Measurements from ENCODE around the gene BLOC1S4.

The BLOC1S4 gene

DNA sequence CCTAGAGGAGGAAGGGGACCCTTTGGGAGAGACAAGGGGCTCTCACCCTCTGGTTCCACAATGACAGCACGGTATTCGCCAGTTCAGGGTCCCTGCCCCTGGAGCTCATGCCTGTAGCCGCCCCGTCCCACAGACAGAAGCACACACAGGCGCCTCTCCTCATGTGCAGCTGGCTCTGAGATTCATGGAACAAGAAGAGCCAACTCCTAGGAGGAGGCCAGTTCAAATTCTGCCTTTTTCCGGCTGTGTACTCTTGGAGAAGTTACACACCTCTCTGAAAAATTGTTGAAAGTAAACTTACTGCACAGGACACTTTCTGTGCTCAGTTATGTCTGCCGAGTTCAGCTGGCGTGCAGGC is 15.3 kb downstream of the BLOC1S4 start:
- no peaks in the 10 kb centered on the region for H3K9me2 ChIP-seq (replicated peaks; ENCODE audit: low read depth, low read length)
- H3K9me3 ChIP-seq (ENCODE audit: insufficient read depth, low read depth, low read length) = no peaks in the 10 kb centered on the region
- no peak for TF ChIP-seq EZH2phosphoT487 (IDR thresholded peaks at IDR 0.05; ENCODE audit: borderline replicate concordance)
- TF ChIP-seq, protein P1, sequence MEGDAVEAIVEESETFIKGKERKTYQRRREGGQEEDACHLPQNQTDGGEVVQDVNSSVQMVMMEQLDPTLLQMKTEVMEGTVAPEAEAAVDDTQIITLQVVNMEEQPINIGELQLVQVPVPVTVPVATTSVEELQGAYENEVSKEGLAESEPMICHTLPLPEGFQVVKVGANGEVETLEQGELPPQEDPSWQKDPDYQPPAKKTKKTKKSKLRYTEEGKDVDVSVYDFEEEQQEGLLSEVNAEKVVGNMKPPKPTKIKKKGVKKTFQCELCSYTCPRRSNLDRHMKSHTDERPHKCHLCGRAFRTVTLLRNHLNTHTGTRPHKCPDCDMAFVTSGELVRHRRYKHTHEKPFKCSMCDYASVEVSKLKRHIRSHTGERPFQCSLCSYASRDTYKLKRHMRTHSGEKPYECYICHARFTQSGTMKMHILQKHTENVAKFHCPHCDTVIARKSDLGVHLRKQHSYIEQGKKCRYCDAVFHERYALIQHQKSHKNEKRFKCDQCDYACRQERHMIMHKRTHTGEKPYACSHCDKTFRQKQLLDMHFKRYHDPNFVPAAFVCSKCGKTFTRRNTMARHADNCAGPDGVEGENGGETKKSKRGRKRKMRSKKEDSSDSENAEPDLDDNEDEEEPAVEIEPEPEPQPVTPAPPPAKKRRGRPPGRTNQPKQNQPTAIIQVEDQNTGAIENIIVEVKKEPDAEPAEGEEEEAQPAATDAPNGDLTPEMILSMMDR (conservative IDR thresholded peaks at IDR 0.05; ENCODE audit: low read length) = no peak
- H3K79me2 ChIP-seq (ENCODE audit: insufficient read depth, low read length) = no peaks in the 10 kb centered on the region
- H3K4me1 ChIP-seq (ENCODE audit: insufficient read depth, low read length, poor library complexity, severe bottlenecking) = no peaks in the 10 kb centered on the region
- H3F3A ChIP-seq (ENCODE audit: low read depth) = no peaks in the 10 kb centered on the region
- no peaks in the 10 kb centered on the region for H3K36me3 ChIP-seq (ENCODE audit: insufficient read depth, low read length)
- H3K4me3 ChIP-seq (ENCODE audit: low read length, poor library complexity, severe bottlenecking) = no peak overlapping the region
- no peaks in the 10 kb centered on the region for H4K20me1 ChIP-seq (ENCODE audit: insufficient read depth, low read length, poor library complexity, severe bottlenecking)
- H3K9ac ChIP-seq (ENCODE audit: low read depth, low read length, poor library complexity, severe bottlenecking) = no peak overlapping the region
- no peak overlapping the region for H3K4me2 ChIP-seq (ENCODE audit: low read depth, low read length, poor library complexity, severe bottlenecking)
- H3K27me3 ChIP-seq (ENCODE audit: insufficient read depth, low read length, poor library complexity, severe bottlenecking) = no peaks in the 10 kb centered on the region
- H2AFZ ChIP-seq (ENCODE audit: low read length) = no peak overlapping the region

DNA sequence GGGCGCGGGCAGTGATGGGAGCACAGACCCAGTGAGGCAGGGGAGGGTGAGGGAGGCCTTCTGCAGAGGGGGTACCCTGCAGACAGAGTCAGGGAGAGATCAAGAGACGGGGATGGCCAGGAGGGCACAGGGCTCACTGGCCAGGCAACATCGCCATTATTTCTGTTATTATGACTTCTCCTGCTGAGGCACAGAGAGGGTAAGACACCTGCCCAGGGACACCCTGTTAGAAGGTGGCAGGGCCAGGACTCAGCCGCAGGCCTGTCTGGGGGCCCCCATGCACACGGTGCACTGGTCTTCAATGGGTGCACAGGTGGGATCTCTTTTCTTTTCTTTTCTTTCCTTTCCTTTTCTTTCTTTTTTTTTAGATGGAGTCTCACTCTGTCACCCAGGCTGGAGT is 15.8 kb downstream of the BLOC1S4 start:
- no peak overlapping the region for H3K4me2 ChIP-seq (ENCODE audit: low read depth, low read length, poor library complexity, severe bottlenecking)
- no peaks in the 10 kb centered on the region for H4K20me1 ChIP-seq (ENCODE audit: insufficient read depth, low read length, poor library complexity, severe bottlenecking)
- no peaks in the 10 kb centered on the region for H3K27me3 ChIP-seq (ENCODE audit: insufficient read depth, low read length, poor library complexity, severe bottlenecking)
- no peaks in the 10 kb centered on the region for H3F3A ChIP-seq (ENCODE audit: low read depth)
- H3K4me1 ChIP-seq (ENCODE audit: insufficient read depth, low read length, poor library complexity, severe bottlenecking) = no peaks in the 10 kb centered on the region
- no peak for TF ChIP-seq EZH2phosphoT487 (IDR thresholded peaks at IDR 0.05; ENCODE audit: borderline replicate concordance)
- TF ChIP-seq, protein P1 (conservative IDR thresholded peaks at IDR 0.05; ENCODE audit: low read length) = no peak
- H3K36me3 ChIP-seq (ENCODE audit: insufficient read depth, low read length) = no peaks in the 10 kb centered on the region
- H3K79me2 ChIP-seq (ENCODE audit: insufficient read depth, low read length) = no peaks in the 10 kb centered on the region
- H2AFZ ChIP-seq (ENCODE audit: low read length) = no peak overlapping the region
- H3K9me3 ChIP-seq (ENCODE audit: insufficient read depth, low read depth, low read length) = no peaks in the 10 kb centered on the region
- H3K4me3 ChIP-seq (ENCODE audit: low read length, poor library complexity, severe bottlenecking) = no peak overlapping the region
- H3K9ac ChIP-seq (ENCODE audit: low read depth, low read length, poor library complexity, severe bottlenecking) = no peak overlapping the region
- H3K9me2 ChIP-seq (replicated peaks; ENCODE audit: low read depth, low read length) = no peaks in the 10 kb centered on the region

DNA sequence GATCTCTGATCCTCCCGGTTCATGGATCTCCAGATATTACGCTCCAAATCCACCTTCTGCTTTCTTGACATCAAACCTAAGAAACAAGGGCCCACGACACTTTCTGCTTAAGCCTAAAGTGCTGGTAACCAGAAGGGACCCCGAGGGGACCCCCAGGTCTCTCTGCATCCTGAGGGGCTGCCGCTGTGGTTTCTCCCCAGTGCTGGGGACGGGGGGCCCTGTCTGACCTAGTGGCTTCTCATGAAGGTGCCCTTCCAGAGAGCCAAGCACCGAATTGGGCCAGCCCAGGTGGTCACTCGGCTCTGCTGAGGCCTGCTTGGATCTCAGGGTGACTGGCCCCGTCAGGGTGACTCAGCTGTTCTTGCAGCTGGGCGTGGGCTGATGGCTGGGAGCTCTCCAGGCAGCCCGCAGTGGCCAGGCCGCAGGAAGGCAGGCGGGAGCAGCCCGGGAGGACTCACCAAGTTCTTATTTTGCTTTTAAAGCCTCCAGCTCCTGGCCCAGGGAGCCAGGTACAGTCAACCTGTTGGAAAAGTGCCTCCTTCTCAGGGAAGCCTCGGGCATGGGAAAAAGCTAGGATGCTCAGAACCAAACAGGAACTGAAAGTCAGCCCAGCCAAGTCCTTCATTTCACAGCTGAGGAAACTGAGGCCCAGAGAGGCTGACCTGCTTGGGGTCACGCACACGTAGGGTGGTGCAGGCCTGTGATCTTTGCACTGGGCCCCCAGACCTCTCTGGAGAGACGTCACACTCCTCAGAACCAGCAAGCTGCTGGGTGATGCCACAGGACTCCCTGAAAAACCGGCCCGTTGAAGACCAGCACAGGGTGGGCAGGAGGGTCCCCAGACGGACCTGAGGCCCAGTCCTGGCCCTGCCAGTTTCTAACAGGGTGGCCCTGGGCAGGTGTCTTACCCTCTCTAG is 16.7 kb downstream of the BLOC1S4 start:
- Histone ChIP-seq H2AFZ (ENCODE audit: low read length) (no peak overlapping the region), H3K27me3 (ENCODE audit: insufficient read depth, low read length, poor library complexity, severe bottlenecking) (no peaks in the 10 kb centered on the region), H3K4me2 (ENCODE audit: low read depth, low read length, poor library complexity, severe bottlenecking) (no peak overlapping the region), H3K4me1 (ENCODE audit: insufficient read depth, low read length, poor library complexity, severe bottlenecking) (no peaks in the 10 kb centered on the region), H3K9ac (ENCODE audit: low read depth, low read length, poor library complexity, severe bottlenecking) (no peak overlapping the region), H3K4me3 (ENCODE audit: low read length, poor library complexity, severe bottlenecking) (no peak overlapping the region), H3K9me2 (replicated peaks; ENCODE audit: low read depth, low read length) (no peaks in the 10 kb centered on the region), H4K20me1 (ENCODE audit: insufficient read depth, low read length, poor library complexity, severe bottlenecking) (no peaks in the 10 kb centered on the region), H3K9me3 (ENCODE audit: insufficient read depth, low read depth, low read length) (no peaks in the 10 kb centered on the region), H3K79me2 (ENCODE audit: insufficient read depth, low read length) (no peaks in the 10 kb centered on the region), H3K36me3 (ENCODE audit: insufficient read depth, low read length) (no peaks in the 10 kb centered on the region), H3F3A (ENCODE audit: low read depth) (no peaks in the 10 kb centered on the region)
- TF ChIP-seq, protein P1 (conservative IDR thresholded peaks at IDR 0.05; ENCODE audit: low read length) = no peak
- TF ChIP-seq EZH2phosphoT487 (IDR thresholded peaks at IDR 0.05; ENCODE audit: borderline replicate concordance) = no peak

Data from Loucy (cell line).